Panc1 (cell line): ENCODE measurements around the gene PSME1.

Experiments used
- CTCF ChIP-seq: fragments of 450-650 bp; IDR thresholded peaks from 2 replicates; pipeline ENCODE4 v1.5.1; 2017; ENCODE audit warnings: mild to moderate bottlenecking
- REST ChIP-seq, 2 experiments: IDR thresholded peaks; 2 replicates each; pipeline ENCODE4 v1.6.1; 2011 to 2012; ENCODE audit warnings: low read depth in 2 of 2, control low read depth in 1 of 2, low read length in 1 of 2, mild to moderate bottlenecking in 1 of 2, moderate library complexity in 1 of 2; ENCODE audit not compliant: insufficient read depth in 1 of 2

GRCh38 chr14:24164518-24164991 lies 28.6 kb downstream of the PSME1 start:
- TF ChIP-seq REST (IDR thresholded peaks at IDR 0.05; ENCODE audit: insufficient read depth in 1 of 2, low read depth in 2 of 2, low read length in 1 of 2) = no peak
- TF ChIP-seq CTCF = no peak
